K562 (cell line): ENCODE measurements around the gene EPHA1. TPM values are rescaled to one million over a fixed set of nuclear protein-coding genes. Genes with fewer than 3 reads are reported as not detected.

Source experiments
- BACH1 ChIP-seq: fragments of 200-800 bp; sonication (Bioruptor generic); IDR thresholded peaks from 2 replicates; pipeline ENCODE4 v1.6.1; 2016; ENCODE audit warnings: missing genetic modification characterization, missing compliant biosample characterization
- BRD4 ChIP-seq: fragments of 200-600 bp; sonication (generic); IDR thresholded peaks from 2 replicates; pipeline ENCODE4 v1.6.1; 2017; ENCODE audit warnings: inconsistent platforms
- CHD4 ChIP-seq: fragments of 200-600 bp; sonication (generic); IDR thresholded peaks from 3 replicates; pipeline ENCODE4 v1.6.1; 2012; ENCODE audit warnings: low read depth, mild to moderate bottlenecking, mixed read lengths, low read length, inconsistent platforms; ENCODE audit not compliant: insufficient read depth, insufficient replicate concordance, poor library complexity, severe bottlenecking
- ESRRA ChIP-seq: fragments of 450-650 bp; IDR thresholded peaks from 2 replicates; pipeline ENCODE4 v1.6.1; 2014; ENCODE audit warnings: low read depth, mild to moderate bottlenecking, moderate library complexity, borderline replicate concordance
- FOXJ2 ChIP-seq: fragments of 200-800 bp; sonication (Bioruptor generic); IDR thresholded peaks from 2 replicates; pipeline ENCODE4 v1.6.1; 2016; ENCODE audit warnings: missing genetic modification characterization, missing compliant biosample characterization
- HNRNPH1 ChIP-seq: fragments of 200-400 bp; formaldehyde crosslinking; optimal IDR thresholded peaks from 2 replicates; pipeline ENCODE3; 2017; ENCODE audit warnings: low read depth, mild to moderate bottlenecking, low read length, moderate library complexity
- KAT8 ChIP-seq: fragments of 450-650 bp; IDR thresholded peaks from 2 replicates; pipeline ENCODE4 v1.6.1; 2016; ENCODE audit warnings: low read depth, mild to moderate bottlenecking
- KLF16 ChIP-seq: IDR thresholded peaks from 2 replicates; pipeline ENCODE4 v1.6.1; 2016; ENCODE audit warnings: antibody characterized with exemption
- MAFG ChIP-seq: fragments of 450-650 bp; conservative IDR thresholded peaks from 2 replicates; pipeline ENCODE4 v1.6.1; 2016; ENCODE audit warnings: missing genetic modification characterization, missing compliant biosample characterization
- NELFE ChIP-seq: IDR thresholded peaks from 2 replicates; pipeline ENCODE4 v1.6.1; 2011; ENCODE audit warnings: mild to moderate bottlenecking; ENCODE audit not compliant: insufficient read depth, insufficient read length
- SAP30 ChIP-seq: fragments of 200-600 bp; sonication (generic); IDR thresholded peaks from 2 replicates; pipeline ENCODE4 v1.6.1; 2012; ENCODE audit warnings: borderline replicate concordance, low read depth, mild to moderate bottlenecking, moderate library complexity, low read length, control low read depth, inconsistent platforms; ENCODE audit not compliant: insufficient read depth, poor library complexity, severe bottlenecking
- SIN3B ChIP-seq: fragments of 450-650 bp; IDR thresholded peaks from 2 replicates; pipeline ENCODE4 v1.6.1; 2017; ENCODE audit warnings: low read depth, mild to moderate bottlenecking, moderate library complexity
- THRAP3 ChIP-seq: fragments of 450-650 bp; IDR thresholded peaks from 2 replicates; pipeline ENCODE4 v1.6.1; 2016; ENCODE audit warnings: mild to moderate bottlenecking, inconsistent platforms, borderline replicate concordance
- ZBTB8A ChIP-seq: fragments of 450-650 bp; IDR thresholded peaks from 2 replicates; pipeline ENCODE4 v1.6.1; 2018; ENCODE audit warnings: mild to moderate bottlenecking, moderate library complexity; ENCODE audit not compliant: partially characterized antibody
- ZNF644 ChIP-seq: fragments of 200-800 bp; sonication (Bioruptor generic); IDR thresholded peaks from 2 replicates; pipeline ENCODE4 v1.6.1; 2016; ENCODE audit warnings: low read depth, missing genetic modification characterization, missing compliant biosample characterization
- polyA plus RNA-seq, 8 experiments: library from polyadenylated mRNA; depleted of rRNA in 4 of 8; stranded (reverse) in 5 of 8; unstranded in 3 of 8; fragments of >200 nt; fragmentation: Nextera tagmentation in 2 of 8; fragmentation: Illumina TruSeq in 1 of 8; extraction: Ambion mirVana in 2 of 8; extraction: Trizol in 1 of 8; gene quantifications; 2 replicates each; pipeline versions ENCODE4 v1.2.1 to v1.2.3, GENCODE V29; 2011 to 2014; ENCODE audit warnings: inconsistent platforms in 1 of 8, missing spikeins in 1 of 8
- total RNA-seq, 7 experiments: library from RNA; depleted of rRNA in 6 of 7; stranded (reverse); fragments of >200 nt in 6 of 7; fragmentation: Illumina TruSeq in 2 of 7; extraction: Trizol in 2 of 7; gene quantifications; 2 replicates each; pipeline versions ENCODE4 v1.2.1 to v1.2.3, GENCODE V29; 2011 to 2021; ENCODE audit warnings: low replicate concordance in 1 of 7
- TF ChIP-seq, protein P1 (sequence below): fragments of 250-450 bp; sonication (Bioruptor Pico); IDR thresholded peaks from 2 replicates; pipeline ENCODE4 v1.9.0; 2021; ENCODE audit warnings: mild to moderate bottlenecking, inconsistent platforms
- TF ChIP-seq, protein P2 (sequence below): fragments of 450-650 bp; formaldehyde crosslinking; IDR thresholded peaks from 2 replicates; pipeline ENCODE4 v1.4.0; 2022; ENCODE audit warnings: mild to moderate bottlenecking, moderate library complexity
- TF ChIP-seq, protein P3 (sequence below): fragments of 200-800 bp; sonication (Bioruptor generic); IDR thresholded peaks from 2 replicates; pipeline ENCODE4 v1.6.1; 2017; ENCODE audit warnings: missing genetic modification characterization, missing compliant biosample characterization
- TF ChIP-seq, protein P4 (sequence below): fragments of 450-650 bp; formaldehyde crosslinking; conservative IDR thresholded peaks from 2 replicates; pipeline ENCODE4 v1.4.0; 2022; ENCODE audit warnings: mild to moderate bottlenecking, missing genetic modification characterization
- TF ChIP-seq, protein P5 (sequence below): sonication (generic); formaldehyde crosslinking; IDR thresholded peaks from 2 replicates; pipeline ENCODE4 v1.8.0; 2023; ENCODE audit warnings: mild to moderate bottlenecking, missing genetic modification reagents

The EPHA1 gene
- total and polyA plus RNA-seq, 9 of the 15 experiments (the other 6 are each of a cell fraction or from before 2014, with no cell fraction given) = 0.22 to 0.57 (median 0.32) TPM; not detected in 6

DNA sequence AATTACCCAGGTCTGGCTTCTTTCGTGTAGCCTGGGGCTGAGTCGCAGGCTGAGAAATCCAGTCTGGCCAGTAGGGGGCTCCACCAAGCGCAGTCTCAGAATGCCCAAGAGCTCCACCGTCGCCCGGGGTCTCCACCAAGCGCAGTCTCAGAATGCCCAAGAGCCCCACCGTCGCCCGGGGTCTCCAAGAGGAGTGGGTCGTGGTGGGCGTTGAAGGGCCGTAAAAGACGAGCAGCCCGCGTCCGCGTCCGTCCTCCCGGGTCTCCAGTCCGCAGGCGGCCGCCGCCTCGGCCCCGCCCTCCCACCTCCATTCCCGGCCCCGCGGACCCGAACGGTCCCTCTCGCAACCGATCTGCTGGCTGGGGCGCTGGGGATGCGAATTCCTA, 28.4 kb downstream of the EPHA1 start (continued):
- TF ChIP-seq ZNF644 (no peak; the same call in 1 of the 2 replicates), ESRRA (no peak), CHD4 (no peak), NELFE (no peak), KAT8 (no peak), THRAP3 (no peak), BRD4 (no peak), SAP30 (no peak), SIN3B (no peak), HNRNPH1 (no peak), KLF16 (0 out of 2 replicates have a peak, but pooled peaks have one; percentile 34), BACH1 (tag) (no peak), FOXJ2 (tag) (no peak), MAFG (tag) (no peak), ZBTB8A (no peak)
- TF ChIP-seq, protein P1, sequence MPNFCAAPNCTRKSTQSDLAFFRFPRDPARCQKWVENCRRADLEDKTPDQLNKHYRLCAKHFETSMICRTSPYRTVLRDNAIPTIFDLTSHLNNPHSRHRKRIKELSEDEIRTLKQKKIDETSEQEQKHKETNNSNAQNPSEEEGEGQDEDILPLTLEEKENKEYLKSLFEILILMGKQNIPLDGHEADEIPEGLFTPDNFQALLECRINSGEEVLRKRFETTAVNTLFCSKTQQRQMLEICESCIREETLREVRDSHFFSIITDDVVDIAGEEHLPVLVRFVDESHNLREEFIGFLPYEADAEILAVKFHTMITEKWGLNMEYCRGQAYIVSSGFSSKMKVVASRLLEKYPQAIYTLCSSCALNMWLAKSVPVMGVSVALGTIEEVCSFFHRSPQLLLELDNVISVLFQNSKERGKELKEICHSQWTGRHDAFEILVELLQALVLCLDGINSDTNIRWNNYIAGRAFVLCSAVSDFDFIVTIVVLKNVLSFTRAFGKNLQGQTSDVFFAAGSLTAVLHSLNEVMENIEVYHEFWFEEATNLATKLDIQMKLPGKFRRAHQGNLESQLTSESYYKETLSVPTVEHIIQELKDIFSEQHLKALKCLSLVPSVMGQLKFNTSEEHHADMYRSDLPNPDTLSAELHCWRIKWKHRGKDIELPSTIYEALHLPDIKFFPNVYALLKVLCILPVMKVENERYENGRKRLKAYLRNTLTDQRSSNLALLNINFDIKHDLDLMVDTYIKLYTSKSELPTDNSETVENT (CRISPR knock-in tag) = peak; percentile 68; the same call in 1 of the 2 replicates
- TF ChIP-seq, protein P2, sequence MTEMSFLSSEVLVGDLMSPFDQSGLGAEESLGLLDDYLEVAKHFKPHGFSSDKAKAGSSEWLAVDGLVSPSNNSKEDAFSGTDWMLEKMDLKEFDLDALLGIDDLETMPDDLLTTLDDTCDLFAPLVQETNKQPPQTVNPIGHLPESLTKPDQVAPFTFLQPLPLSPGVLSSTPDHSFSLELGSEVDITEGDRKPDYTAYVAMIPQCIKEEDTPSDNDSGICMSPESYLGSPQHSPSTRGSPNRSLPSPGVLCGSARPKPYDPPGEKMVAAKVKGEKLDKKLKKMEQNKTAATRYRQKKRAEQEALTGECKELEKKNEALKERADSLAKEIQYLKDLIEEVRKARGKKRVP (CRISPR knock-in tag) = no peak
- TF ChIP-seq, protein P3, sequence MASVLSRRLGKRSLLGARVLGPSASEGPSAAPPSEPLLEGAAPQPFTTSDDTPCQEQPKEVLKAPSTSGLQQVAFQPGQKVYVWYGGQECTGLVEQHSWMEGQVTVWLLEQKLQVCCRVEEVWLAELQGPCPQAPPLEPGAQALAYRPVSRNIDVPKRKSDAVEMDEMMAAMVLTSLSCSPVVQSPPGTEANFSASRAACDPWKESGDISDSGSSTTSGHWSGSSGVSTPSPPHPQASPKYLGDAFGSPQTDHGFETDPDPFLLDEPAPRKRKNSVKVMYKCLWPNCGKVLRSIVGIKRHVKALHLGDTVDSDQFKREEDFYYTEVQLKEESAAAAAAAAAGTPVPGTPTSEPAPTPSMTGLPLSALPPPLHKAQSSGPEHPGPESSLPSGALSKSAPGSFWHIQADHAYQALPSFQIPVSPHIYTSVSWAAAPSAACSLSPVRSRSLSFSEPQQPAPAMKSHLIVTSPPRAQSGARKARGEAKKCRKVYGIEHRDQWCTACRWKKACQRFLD (CRISPR knock-in tag) = no peak
- TF ChIP-seq, protein P4, sequence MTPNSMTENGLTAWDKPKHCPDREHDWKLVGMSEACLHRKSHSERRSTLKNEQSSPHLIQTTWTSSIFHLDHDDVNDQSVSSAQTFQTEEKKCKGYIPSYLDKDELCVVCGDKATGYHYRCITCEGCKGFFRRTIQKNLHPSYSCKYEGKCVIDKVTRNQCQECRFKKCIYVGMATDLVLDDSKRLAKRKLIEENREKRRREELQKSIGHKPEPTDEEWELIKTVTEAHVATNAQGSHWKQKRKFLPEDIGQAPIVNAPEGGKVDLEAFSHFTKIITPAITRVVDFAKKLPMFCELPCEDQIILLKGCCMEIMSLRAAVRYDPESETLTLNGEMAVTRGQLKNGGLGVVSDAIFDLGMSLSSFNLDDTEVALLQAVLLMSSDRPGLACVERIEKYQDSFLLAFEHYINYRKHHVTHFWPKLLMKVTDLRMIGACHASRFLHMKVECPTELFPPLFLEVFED (CRISPR knock-in tag) = no peak
- TF ChIP-seq, protein P5, sequence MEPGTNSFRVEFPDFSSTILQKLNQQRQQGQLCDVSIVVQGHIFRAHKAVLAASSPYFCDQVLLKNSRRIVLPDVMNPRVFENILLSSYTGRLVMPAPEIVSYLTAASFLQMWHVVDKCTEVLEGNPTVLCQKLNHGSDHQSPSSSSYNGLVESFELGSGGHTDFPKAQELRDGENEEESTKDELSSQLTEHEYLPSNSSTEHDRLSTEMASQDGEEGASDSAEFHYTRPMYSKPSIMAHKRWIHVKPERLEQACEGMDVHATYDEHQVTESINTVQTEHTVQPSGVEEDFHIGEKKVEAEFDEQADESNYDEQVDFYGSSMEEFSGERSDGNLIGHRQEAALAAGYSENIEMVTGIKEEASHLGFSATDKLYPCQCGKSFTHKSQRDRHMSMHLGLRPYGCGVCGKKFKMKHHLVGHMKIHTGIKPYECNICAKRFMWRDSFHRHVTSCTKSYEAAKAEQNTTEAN (CRISPR knock-in tag) = no peak
